SH-SY5Y (cell line): ENCODE data around the gene ALOX5.

Source experiments
- GATA2 ChIP-seq: IDR thresholded peaks from 2 replicates; pipeline ENCODE4 v1.6.1; 2011; ENCODE audit warnings: mild to moderate bottlenecking, low read depth, low read length
- GATA3 ChIP-seq: IDR thresholded peaks from 2 replicates; pipeline ENCODE4 v1.6.1; 2011; ENCODE audit warnings: low read depth, mild to moderate bottlenecking, low read length, moderate library complexity

ALOX5 gene

DNA sequence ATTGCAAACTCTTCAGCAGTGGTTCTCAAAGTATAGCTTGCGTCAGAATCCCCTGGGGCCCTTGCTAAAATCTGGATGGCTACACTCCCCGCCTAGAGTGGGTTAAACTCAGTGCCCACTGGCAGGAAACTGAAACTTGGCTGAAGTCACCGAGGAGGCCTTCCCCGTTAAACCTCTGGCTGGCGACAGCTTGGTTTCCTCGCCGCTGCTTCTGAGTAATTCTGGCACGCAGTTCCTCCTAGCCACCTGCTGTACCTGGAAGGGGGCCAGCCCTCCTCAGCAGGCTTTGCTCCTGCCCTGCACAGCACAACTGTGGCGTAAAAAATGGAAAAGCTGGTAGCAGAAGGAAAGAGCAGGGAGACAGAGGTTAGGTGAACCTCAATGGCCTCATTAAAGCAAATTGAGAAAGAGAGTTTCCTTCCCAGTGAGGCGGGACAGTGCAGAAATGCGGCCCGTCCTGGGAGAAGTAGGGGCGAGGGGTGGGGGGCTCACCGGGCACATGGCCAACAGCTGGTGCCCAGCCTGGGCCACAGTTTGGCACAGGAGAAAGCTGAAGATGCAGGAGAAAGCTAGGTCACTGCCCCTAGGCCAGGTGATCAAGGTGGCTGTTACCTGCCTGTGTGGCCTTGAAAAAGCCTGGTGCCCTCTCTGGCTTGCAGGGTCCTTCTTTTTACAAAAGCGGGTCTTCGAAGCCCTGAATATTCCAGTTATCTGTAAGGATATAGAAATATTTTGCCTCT lies 46.6 kb downstream of the ALOX5 start:
- TF ChIP-seq GATA3 (no peak), GATA2 (no peak)

DNA sequence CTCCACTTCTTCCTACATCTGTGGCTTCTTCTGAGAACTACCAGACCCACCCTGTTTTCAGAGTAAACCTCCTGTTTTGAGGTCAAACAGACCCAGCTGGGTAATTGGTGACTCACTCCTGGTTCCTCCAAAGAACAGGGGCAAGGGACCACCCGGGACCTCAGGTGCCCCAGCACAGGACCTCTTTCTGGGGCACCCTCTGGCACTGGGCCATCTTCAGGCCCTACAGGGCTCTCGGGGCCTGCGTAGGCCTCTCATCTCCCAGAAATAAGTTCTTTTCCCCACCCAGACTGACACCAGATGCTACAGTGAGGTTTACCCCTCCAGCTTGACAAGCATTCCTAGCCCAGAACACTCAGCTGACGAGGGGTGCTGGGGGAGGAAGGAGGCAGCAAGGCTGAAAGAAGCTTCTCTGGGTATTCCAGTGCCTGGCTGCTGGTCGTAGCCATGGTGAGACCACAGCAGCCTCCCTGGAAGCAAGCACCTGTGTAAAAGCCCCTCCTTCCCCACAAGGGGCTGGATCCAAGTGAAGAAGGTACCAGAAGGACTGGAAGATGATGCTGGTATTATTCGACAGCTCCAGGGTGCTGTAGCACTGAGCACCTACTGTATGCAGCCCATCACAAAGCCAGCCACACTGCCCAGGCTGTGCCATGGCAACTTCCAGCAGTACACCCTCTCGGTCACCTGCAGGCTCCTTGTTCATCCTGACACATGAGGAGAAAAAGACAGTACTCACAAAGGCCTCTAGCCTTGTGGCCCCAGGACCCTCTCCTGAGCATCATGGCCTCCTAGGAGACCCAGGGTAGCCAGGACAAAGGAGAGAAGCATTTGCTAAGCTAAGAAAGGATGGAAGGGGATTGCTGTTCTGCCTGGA lies 47.4 kb downstream of the ALOX5 start:
- TF ChIP-seq GATA2 (no peak), GATA3 (no peak)

DNA sequence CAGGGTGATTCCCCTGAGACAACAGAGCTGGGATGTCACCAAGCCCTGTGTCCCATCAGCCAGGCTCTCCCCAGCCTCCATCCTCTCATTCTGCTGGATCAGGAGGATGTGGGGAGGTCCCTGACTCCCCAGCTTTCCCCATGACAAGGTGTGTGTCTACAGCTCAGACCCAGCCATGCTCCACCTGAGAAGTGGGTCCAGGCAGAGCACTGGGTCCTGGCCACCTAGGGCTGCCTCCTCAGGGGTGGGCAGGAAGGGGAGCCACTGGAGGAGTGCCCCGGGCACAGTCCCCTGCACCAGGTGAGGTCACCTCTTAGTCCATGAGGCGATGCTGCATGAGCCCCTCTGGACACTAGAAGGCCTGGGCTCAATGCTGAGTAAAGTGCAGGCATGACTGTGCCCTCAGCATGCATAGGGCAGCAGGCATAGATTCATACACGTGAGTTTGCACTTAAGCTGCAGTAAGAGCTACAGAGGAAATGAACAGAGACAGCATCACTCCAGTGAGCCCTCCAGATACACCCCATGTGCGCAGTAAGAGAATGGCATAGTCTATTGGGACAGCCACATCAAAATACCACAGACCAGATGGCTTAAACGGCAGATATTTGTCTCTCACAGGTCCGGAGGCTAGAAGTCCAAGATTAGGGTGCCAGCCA lies 48.3 kb downstream of the ALOX5 start:
- TF ChIP-seq GATA2 (no peak), GATA3 (no peak)

DNA sequence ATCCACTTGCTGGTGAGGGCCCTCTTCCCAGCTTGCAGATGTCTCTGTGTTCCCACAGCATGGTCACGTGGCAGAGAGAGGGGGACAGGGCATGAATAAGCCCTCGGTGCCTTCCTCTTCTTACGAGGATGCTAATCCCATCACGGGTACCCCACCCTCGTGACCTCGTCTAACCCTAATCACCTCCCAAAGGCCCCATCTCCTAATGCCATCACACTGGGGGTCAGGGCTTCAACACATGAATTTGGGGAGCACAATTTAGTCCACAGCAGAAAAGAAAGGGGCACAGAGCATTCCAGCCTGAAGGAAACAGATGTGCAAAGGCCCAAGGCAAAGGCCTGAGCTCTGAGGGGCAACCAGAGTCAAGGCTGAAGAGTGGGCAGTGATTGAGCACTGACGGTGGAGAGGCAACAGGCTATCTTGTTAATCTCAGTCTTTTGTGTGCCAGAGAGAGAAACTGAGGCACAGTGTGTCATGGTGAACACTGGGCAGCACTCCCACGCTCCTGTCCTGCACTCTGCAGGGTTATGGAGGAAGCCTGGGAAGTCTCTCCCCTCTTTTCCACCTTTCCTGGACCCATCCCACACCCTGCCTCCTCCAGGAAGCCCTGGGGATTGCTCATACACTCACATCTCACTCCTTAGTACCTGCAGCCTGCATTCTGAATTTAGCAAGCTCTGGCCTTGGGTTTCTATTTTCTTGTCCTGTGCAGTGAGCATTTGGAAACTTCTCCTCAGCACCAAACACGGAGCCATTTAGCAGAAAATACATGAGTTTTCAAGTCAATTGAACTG lies 49.0 kb downstream of the ALOX5 start:
- TF ChIP-seq GATA3 (no peak), GATA2 (no peak)

DNA sequence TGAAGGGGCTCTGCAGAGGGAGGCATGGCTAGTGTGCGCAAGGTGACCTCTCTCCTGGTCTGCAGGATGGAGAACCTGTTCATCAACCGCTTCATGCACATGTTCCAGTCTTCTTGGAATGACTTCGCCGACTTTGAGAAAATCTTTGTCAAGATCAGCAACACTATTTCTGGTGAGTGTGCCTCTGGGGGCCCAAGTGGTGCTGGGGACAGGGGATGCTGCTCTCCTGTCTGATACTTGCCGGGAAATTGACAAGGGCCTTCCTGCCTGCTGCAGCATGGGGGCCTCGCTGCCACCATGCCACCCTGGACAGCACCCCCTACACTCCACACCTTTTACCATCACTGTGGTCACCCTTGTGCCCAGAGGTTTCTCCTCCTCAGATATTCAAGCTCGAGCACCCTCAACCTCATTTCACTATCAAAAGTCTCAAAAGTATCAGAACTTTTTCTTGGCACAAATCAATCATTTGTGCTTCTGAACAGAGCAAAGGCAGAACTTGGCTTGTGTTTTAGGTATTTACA lies 50.0 kb downstream of the ALOX5 start:
- TF ChIP-seq GATA2 = no peak
- no peak for TF ChIP-seq GATA3

DNA sequence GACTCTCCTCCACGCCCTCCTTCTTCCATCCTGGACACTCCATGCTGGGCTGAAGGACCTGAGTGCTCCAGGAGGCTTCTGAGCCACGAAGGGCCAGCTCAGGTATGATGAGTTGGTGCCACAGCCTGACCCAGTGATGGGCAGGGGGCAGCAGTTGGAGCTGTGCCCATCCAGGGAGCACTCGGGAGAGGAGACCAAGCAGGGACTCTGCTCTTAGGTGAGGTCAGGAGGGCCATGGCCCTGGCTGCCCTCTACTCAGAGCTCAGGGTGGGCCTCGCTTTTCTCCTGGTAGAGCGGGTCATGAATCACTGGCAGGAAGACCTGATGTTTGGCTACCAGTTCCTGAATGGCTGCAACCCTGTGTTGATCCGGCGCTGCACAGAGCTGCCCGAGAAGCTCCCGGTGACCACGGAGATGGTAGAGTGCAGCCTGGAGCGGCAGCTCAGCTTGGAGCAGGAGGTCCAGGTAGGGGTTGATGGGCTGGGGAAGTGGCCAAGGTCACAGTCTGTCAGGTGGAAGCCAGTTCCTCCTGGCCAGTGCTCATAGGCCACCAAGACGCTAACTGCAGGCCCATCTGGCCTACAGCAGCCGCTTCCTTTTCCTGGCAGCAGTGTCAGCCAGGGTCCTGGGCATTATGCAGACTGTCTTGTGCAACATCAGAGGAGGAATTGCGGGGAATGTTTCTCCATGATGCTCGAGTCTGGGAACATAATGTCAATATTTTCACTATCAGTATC lies 50.8 kb downstream of the ALOX5 start:
- no peak for TF ChIP-seq GATA3
- no peak for TF ChIP-seq GATA2

DNA sequence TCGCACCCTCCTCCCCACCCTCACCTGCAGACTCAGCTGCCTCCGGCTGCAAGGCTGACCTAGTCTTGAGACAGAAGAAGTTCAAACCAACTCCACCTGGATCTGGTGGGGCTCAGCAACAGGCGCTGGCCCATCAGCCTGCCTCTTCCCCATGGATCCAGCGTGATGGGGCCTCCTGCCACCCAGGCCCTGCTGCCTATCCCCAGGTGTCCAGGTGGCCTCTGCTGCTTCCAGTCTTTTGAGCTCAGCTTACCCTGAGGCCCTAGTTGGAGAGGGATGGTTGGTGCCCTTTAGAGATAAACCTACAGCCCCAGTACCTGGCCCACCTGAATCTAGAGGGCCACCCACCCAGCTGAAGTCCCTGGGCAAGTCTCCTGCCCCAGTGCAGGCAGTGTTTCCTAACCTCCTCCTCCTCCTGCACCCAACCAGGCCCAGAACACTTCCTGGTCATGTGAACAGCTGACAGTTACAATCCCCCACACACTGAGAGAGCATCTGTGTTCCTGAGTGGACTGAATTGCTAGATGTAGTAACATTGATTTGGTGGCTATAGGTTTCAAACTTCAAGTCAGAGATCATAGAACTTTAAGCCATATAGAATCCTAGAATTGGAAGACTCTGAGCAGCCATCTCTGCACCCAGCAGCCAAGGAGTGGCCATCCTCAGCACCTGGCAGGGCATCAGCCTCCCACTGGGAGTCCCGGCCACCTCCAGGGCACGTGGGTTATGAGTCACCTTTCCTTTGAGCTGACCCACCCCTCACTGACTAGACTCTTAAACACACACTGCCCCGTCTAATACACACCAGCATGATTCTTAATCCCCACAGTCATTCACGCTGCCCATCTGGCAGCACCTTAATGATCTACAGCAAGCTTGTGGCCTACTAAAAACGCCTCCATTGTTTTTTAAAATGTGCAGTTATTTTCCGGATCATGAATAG lies 51.9 kb downstream of the ALOX5 start:
- TF ChIP-seq GATA2 (no peak), GATA3 (no peak)

DNA sequence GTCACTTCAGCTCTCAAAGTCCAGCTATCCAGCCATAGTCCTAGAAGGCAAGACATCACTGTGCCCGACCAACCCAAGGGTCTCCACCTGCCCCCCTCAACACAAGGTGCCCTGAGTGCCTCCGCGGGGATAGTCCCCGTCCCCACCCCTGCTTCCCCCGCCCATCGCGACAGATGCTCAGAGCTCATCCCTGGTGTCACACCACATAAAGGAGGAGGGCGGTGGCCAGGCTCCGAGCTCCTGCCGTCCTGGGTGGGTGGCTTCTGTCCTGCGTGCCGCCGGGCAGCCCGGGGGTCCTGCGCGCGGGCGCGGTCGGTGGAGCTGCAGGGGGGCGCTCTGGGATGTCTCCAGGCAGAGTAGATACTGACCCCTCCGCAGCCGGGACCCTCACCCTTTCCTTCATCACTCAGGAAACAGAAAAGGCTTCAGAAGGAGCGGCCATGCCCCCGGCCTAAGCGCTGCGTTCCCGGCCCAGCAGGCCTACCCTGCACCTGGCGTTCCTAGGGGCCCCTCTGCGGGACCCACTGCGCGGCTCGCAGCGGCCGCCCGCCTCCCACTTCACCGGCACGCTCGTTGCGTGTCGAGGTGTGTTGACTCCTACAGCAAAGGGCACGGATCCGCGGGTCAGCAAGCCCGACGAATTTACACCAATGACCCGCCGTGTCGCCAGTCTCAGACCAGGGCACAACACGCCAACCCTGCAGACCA lies 53.4 kb downstream of the ALOX5 start:
- TF ChIP-seq GATA3 (no peak), GATA2 (no peak)

DNA sequence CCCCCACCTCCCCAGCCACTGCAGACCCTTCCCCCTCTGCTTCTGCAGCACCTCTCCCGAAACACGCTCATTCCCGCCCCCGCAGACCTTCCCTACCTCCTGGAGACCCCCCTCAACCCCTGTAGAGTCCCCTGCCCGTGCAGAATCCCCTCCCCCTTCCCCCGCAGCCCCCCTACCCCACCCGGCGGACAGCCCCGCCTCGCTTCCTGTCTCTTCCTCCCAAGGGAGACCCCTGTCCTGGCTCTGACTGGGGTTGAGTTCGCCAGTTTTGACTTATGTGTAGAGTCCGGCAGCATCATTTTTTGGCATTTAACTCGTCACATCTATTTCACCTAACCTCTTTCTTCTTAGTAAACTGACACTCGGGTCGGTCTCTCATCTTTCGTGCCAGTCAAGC lies 54.0 kb downstream of the ALOX5 start:
- TF ChIP-seq GATA3 = no peak
- TF ChIP-seq GATA2 = no peak

DNA sequence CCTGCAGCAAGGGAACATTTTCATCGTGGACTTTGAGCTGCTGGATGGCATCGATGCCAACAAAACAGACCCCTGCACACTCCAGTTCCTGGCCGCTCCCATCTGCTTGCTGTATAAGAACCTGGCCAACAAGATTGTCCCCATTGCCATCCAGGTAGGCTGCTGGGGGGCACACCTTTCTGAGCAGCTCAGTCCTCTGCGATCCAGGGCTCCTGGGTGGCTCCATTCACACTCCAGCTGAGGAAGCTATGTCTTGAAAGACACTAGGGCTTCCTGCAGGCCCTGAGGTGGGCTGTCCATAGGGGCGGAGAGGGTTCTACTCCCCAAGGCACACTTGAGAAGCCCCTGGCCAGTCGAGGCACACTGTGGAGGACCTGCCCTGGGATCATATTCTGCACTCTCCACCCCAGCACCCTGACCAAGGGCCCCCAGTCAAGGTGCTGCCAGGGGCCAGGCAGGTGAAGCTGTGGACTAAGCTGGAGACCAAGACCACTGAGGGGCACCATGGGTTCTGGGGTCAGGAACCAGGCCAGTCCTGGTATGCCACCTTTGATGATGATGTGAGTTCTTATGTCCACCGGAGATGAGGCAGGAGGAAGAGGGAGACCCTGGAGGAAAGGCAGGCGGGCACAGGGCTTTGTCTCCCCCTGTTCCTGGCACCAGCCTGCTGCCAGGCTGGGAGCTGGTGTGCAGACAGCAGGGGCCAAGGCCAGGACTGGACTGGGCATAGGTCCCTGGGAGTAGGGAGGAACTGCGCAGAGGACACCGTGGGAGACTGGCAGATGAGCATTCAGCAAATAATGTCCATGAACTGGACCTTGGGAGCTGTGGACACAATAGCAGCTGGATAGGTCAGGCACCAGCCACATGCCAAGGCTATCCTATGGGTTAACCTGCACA lies 54.8 kb downstream of the ALOX5 start:
- TF ChIP-seq GATA2 (no peak), GATA3 (no peak)
